Measurements from ENCODE around the gene GNG13.

The GNG13 gene

DNA sequence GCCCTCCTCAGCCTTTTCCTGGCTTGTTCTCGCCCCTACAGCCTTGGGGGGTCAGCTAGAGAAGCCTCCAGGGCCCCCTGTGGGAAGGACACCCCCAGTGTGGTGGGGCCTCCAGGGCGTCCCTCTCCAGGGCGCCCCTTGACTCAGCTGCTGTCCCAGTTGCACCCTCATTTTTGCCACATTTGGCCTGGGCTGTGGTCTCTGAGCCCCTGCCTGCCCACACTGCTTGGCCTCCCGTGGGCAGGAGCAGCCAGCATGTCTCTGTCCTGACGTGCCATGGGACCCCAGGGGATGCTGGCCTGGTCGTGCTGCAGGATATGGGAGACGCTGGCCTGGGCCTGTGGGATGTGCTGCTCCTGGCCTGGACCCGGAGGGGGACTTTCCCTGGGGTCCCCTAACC is 7.1 kb downstream of the GNG13 start:
- DNase-seq, result no peak

- DNase-seq, result no peak
Measured at GRCh38 chr16:792221-792995, 8.1 kb downstream of the GNG13 start.

DNA sequence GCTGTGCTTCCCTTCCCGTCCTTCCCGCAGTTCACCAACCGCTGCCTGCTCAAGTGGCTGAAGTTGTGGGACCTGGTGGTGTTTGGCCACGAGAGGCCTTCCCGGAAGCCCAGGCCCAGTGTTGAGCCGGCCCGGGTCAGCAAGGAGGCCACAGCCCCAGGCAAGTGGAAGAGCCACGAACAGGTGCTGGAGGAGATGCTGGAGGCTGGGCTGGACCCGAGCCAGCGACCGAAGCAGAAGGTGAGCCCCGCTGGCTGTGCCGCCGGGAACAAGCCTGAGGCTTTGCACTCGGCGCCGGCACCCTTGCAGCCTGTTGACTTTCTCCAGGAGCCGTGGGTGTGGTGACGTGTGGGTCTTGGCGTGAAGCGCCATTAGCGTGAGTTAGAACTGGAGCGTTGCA is 9.4 kb downstream of the GNG13 start:
- no peak for DNase-seq

DNA sequence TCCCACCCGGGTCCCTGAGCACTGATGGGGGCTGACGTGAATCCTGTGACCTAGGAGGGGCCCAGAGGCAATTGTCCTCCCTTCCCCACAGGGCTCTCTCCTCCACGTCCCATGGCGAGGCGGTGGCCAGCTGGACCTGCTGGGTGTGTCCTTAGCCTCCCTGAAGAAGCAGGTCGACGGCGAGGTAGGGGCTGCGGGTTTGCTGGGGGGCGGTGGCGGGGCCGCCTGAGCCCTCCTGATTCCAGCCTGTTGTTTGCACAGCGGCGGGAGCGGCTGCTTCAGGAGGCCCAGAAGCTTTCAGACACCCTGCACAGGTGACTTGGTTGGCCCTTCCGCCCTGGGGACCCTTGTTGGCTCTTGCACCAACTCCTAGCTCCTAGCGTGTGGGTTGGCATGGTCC is 10.4 kb downstream of the GNG13 start:
- no peak for DNase-seq

- no peak for DNase-seq
Measured at GRCh38 chr16:789191-789850, 11.2 kb downstream of the GNG13 start.

- DNase-seq, result peak; percentile 96
Measured at GRCh38 chr16:788399-789126, 12.0 kb downstream of the GNG13 start, which contains the start of gene CHTF18. Gene CHTF18 (plus strand): TSS chr16:788620. CDS start chr16:788685, 65 bp downstream.

DNA sequence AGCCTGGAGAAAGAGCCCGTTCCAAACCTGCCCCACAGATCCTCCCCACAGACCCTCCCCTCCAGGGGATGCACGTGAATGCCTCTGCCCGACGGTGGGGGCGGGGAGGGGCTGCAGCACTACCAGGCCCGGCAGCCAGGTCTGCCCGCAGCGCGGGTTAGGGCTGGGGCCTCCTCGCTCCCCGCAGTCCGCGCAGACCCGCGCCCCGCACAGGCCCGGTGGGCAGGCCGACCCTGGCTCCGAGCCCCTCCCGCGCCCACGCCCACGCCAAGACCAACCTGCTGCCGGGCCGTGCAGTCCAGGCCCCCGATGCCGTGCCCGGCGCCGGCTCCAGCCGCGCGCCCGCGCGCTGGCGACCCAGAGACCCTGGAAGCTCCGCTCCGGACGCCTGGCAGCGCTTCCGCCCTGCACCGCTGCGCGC is 12.5 kb downstream of the GNG13 start, which contains the start of gene RPUSD1:
RPUSD1 (minus strand) TSS at position 404 of the 421 bp plus-strand sequence. CDS start 644 bp downstream, outside the sequence.
- no peak for DNase-seq

- DNase-seq, result no peak
Measured at GRCh38 chr16:787321-787966, 13.1 kb downstream of the GNG13 start.

- peak; percentile 67 for DNase-seq
Measured at GRCh38 chr16:785563-786535, 14.7 kb downstream of the GNG13 start.

DNA sequence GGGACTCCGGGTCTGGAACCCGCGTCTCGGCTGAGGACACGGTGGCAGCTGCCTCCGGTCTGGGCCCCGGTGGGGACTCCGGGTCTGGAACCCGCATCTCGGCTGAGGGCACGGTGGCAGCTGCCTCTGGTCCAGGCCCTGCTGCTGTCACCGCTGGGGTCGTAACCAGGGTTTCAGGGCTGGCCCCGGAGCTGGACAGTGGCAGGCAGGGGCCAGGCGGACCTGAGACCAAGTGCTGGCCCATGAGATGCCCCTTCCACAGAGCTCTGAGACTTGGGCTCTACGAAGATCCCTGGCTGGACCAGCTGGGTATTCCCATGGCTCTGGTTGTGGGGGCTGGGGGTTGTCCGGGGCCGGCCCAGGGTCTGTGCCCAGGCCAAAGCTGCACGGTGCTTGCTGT is 16.1 kb downstream of the GNG13 start:
- no peak for DNase-seq

DNA sequence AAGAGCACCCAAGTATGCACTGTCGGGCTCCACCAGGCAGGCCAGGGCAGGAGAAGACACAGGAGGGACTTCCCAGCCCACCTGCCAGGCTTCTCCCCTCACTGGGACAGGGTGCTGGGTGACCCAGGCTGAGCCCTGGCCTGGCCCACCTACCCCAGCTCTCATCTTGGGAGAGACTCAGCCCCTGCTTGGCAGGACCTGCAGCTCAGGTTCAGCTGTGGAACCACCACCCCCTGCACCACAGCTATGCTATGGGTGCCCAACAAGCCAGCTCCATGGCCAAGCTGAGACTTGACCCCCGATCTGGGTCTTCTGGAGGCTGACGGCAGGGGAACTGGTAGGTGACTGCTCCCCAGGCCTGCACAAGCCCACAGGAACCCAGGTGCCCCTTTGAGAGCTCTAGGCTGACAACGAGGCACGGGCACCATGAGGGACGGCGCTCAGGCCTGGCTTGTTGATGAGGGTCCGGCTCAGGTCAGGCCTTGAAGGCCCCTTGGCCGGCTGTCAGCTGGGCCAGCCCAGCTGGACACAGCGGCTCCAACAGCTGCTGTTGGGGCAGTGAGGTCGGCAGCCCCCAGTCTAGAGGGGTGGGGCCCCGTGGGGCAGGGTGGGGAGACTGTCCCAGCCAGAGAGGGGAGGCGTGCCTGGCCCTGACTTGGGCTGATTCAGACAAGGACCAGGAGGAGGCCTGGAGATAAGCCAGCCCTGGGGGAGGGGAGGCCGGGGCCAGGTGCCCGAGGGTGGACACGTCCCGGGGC is 17.0 kb downstream of the GNG13 start:
- DNase-seq, result no peak

DNA sequence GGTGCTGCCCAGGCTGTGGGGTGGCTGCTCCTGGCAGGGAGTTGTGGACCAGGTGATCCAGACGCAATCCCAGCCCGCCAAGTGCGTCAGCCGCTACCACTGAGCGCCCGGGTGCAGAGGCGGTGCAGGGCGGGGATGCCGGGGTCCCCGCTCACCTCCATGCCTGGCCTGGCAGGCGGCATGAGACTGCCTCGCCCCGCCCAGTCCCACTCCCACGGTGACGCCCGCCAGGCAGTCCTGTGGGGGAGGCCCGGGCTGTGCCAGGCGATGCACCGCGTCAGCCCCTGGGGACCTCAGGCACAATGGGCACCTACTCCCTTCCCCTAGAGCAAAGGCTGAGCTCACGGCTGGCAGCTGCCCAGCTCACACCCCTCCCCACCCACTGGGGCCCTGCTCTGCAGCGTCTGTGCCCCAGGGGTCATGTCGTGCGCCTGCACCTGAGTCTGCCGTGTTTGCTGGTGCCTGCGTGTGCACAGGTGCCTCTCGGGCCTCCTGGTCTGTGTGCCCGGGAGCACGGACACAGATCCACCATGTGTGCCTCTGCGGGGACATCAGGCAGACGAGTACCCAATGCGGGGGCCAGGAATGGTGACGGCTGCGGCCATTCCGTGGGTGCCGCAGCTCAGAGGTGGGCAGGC is 17.6 kb downstream of the GNG13 start:
- DNase-seq, result no peak

DNA sequence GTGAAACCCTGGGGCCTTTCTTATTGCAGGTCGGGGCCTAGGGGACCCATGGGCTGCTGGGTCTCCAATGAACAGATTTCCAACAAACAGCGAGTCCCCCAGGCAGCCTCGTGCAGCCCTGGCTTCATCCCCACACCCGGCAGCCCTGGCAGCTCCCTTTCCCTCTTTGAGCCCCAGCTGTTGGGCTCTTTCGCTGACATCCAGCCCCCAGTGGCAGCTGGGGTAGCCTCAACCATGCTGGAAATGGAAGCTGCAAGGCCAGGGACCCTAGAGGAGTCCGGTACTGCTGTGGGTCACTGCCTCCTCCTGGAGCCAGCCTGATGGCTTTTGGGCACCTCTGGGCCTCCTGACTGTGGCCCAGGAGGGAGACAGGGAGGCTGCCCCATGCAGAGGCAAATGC is 18.3 kb downstream of the GNG13 start:
- no peak for DNase-seq

DNA sequence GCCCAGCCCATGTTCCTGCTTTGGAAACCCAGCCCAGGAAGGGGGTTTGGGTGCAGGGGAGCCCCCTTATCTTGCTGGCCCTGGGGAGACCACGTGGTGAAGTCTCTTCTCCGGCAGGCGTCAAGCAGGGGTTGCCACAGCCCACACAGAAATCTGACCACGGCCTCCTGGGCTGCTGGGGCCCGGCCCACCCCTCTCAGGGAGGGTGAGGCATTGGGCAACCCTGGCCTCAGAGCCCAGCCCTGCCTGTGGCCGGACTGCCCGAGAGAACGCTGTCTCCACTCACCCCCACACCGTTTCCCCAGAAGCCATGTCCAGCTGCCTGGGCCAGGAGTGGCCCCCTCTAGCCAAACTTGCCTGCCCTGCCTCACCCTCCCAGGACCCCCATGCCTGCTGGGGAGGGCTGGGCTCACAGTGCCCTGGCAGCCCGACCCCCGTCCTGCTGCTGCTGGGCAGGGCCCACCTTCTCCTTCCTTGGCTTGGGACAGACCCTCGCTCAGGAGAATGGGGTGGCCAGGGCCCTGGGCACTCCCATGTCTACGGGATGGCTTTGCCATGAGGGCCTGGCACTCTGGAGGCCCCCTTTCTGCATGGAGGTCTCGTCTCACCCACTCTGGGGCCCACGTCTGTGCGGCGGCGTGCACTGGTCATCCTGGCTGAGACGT is 19.1 kb downstream of the GNG13 start:
- no peak for DNase-seq

DNA sequence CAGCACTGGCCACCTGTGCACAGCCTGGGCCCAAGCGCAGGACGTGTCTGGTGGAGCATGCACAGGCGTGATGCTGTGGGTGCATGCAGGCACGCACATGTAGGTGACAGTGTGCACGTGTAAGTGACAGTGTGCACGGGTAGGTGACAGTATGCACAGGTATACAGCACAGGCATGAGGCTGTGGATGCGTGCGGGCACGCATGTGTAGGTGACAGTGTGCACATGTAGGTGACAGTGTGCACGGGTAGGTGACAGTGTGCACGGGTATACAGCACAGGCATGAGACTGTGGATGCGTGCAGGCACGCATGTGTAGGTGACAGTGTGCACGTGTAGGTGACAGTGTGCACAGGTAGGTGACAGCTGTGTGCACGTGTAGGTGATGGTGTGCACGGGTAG is 20.2 kb downstream of the GNG13 start:
- DNase-seq, result no peak

DNA sequence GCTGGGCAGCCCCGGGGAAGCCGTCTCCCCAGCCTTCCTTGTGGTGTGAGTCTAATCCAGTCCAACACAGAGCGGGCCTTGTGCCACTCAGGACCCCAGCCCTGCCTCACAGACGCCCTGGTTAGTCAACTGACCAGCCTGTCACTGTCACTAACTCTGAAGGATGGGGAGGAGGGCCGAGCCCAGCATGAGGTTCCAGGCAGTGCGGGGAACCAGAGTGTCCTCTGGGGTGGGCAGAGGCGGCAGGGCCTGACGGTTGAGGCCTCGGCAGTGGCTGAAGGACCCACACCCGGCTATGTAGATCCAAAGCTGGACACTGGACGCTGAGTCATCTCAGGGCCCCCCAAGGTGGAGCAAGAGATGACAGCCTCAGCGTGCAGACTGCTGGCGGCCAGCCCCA is 21.0 kb downstream of the GNG13 start:
- DNase-seq, result no peak

GRCh38 chr16:778909-779527 is 21.5 kb downstream of the GNG13 start:
- no peak for DNase-seq

GRCh38 chr16:778447-778846 is 22.1 kb downstream of the GNG13 start:
- DNase-seq, result no peak

- DNase-seq, result no peak
Measured at GRCh38 chr16:777826-778225, 22.7 kb downstream of the GNG13 start.

GRCh38 chr16:776824-777223 is 23.7 kb downstream of the GNG13 start:
- no peak for DNase-seq

Measured in CD4-positive, alpha-beta T cell treated with Interleukin-15 for 1 hour (primary cell).